Measurements from ENCODE around the gene CLEC2B. TPM values are rescaled to one million over a fixed set of nuclear protein-coding genes. Genes with fewer than 3 reads are reported as not detected.

CLEC2B gene
- total RNA-seq, 1 experiment from 2014 or later = not detected

GRCh38 chr12:9829982-9830381 is 39.2 kb downstream of the CLEC2B start:
- no peak overlapping the region for H2BK120ac ChIP-seq (ENCODE audit: low read depth, low read length, poor library complexity, severe bottlenecking)
- no peak overlapping the region for H3K27ac ChIP-seq (ENCODE audit: insufficient read length, low read depth, low read length)
- Mint-ChIP-seq H3K4me1 (peaks cover 0 to 3% of the 10 kb centered on the region in 2 experiments; a peak in 2 of 4 replicates), H3K36me3 (ENCODE audit: insufficient read depth in 1 of 3, low read depth in 3 of 3) (no peaks in the 10 kb centered on the region), H3K27me3 (ENCODE audit: low read depth) (no peaks in the 10 kb centered on the region; the same call in 1 of the 2 replicates), H3K9me3 (no peaks in the 10 kb centered on the region), H3K4me3 (no peak overlapping the region), H3K27ac (no peak overlapping the region)
- H3K27me3 ChIP-seq (ENCODE audit: insufficient read depth, low read length) = no peaks in the 10 kb centered on the region
- H2BK20ac ChIP-seq (ENCODE audit: low read depth, low read length, poor library complexity, severe bottlenecking) = no peak overlapping the region
- H4K5ac ChIP-seq (ENCODE audit: insufficient read length, low read depth, low read length) = no peak overlapping the region
- no peak overlapping the region for H2BK15ac ChIP-seq (ENCODE audit: low read depth, low read length)
- no peaks in the 10 kb centered on the region for H4K20me1 ChIP-seq (ENCODE audit: control insufficient read depth, insufficient read depth, insufficient read length)
- H3K79me2 ChIP-seq (ENCODE audit: insufficient read depth, low read length) = no peaks in the 10 kb centered on the region
- no peaks in the 10 kb centered on the region for H3K23me2 ChIP-seq (ENCODE audit: insufficient read length, low read depth, low read length, poor library complexity, severe bottlenecking)
- H4K8ac ChIP-seq (replicated peaks; ENCODE audit: insufficient read length, low read depth, low read length) = no peak overlapping the region
- no peak overlapping the region for H3T11ph ChIP-seq (ENCODE audit: low read length)
- no peak overlapping the region for H2BK12ac ChIP-seq (ENCODE audit: insufficient read length, low read depth, low read length)
- H3K4me2 ChIP-seq (ENCODE audit: insufficient read depth, insufficient read length, low read length) = no peak overlapping the region
- H3K14ac ChIP-seq (ENCODE audit: insufficient read depth, low read length) = no peak overlapping the region
- TF ChIP-seq CTCF (conservative IDR thresholded peaks at IDR 0.05) = no peak
- H3K79me1 ChIP-seq (ENCODE audit: insufficient read depth, low read depth, low read length, poor library complexity, severe bottlenecking) = no peaks in the 10 kb centered on the region
- no peak overlapping the region for H2AFZ ChIP-seq (ENCODE audit: low read length)
- H2AK5ac ChIP-seq (ENCODE audit: insufficient read length, low read length) = no peak overlapping the region
- no peaks in the 10 kb centered on the region; the same call in 1 of the 2 replicates for H3K4me1 ChIP-seq (ENCODE audit: insufficient read depth, low read length)
- H3K56ac ChIP-seq (ENCODE audit: insufficient read length, low read depth, low read length) = no peak overlapping the region
- H3K23ac ChIP-seq (ENCODE audit: insufficient read length, low read depth, low read length) = no peak overlapping the region
- H3K18ac ChIP-seq (ENCODE audit: insufficient read length, low read depth, low read length) = no peak overlapping the region
- no peak overlapping the region for H3K9ac ChIP-seq (ENCODE audit: extremely low read depth, insufficient read length, low read length)
- no peak overlapping the region for H3K4ac ChIP-seq (ENCODE audit: low read depth, low read length)
- no peak overlapping the region for H4K91ac ChIP-seq (ENCODE audit: insufficient read length, low read depth, low read length)
- H2BK5ac ChIP-seq (ENCODE audit: insufficient read length, low read length) = no peak overlapping the region
- no peak for DNase-seq
- H3K9me3 ChIP-seq (ENCODE audit: control insufficient read depth, low read depth, low read length) = no peaks in the 10 kb centered on the region
- no CpG with 5 or more reads among the region's 5 CpGs for WGBS (ENCODE audit: extremely low coverage, insufficient read length, low lambda C conversion rate)

Measured in H9 (cell line).